Coronary artery (tissue), 2 donors: ENCODE results near the gene PTGES3.

Source experiments
- DNase-seq: peaks from one replicate; pipeline ENCODE4 v3.0.0-alpha.2; 2017; ENCODE audit warnings: low spot score
- H3K27ac ChIP-seq, 2 donors: fragments of 200-600 bp; sonication (generic); one replicate each; pipeline ENCODE4 v1.5.1; 2016 to 2019
- H3K4me3 ChIP-seq: fragments of 200-600 bp; sonication (generic); 2 replicates; pipeline ENCODE4 v1.5.1; 2016; ENCODE audit warnings: mild to moderate bottlenecking, moderate library complexity
- TF ChIP-seq, protein P1 (sequence below): fragments of 200-600 bp; sonication (generic); IDR thresholded peaks from one replicate; pipeline ENCODE4 v1.5.1; 2019; ENCODE audit warnings: antibody characterized with exemption

PTGES3 gene

DNA sequence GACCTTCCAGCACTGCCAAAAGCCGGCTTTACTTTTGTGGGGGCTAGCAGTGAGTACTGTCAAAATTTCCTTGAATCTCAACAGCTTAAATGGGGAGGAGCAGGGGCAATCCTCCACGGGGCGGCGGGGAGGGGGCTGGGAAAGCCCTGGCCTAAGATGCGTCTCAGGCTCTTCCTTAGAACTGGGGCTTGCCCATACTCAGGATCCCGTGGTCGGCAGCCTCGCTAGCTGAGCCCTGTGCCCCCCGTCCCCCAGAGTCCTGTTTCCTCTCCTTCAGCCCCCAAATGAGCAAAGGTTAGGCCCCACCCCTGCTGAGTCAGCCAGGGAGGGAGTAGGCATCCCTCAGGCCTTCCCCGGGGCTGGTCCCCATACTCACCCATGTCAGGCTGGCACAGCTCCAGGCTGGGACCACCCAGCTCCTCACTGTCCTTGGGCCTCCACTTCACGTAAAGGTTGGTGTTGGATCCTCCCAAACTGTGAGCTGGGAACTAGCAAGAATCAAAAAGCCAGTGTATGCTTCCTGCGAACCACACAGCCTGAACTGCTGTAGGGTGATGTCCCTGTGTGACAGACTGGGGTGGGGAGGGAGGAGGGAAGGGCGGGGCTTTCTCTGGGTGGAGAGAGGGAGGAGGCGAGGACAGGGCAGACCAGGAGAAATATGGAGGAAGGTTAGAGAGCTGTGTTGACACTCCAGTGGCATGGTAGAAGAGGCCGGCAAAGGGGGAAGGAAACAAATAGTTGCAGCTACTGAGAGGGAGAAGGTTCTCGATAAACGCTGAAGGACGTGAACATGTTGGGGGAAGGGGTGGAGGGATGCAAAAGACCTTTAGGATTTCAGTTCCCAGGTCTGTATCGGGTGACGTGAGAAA is 52.0 kb downstream of the PTGES3 start:
- H3K27ac ChIP-seq = peak overlapping the region; percentile 98
- TF ChIP-seq, protein P1, sequence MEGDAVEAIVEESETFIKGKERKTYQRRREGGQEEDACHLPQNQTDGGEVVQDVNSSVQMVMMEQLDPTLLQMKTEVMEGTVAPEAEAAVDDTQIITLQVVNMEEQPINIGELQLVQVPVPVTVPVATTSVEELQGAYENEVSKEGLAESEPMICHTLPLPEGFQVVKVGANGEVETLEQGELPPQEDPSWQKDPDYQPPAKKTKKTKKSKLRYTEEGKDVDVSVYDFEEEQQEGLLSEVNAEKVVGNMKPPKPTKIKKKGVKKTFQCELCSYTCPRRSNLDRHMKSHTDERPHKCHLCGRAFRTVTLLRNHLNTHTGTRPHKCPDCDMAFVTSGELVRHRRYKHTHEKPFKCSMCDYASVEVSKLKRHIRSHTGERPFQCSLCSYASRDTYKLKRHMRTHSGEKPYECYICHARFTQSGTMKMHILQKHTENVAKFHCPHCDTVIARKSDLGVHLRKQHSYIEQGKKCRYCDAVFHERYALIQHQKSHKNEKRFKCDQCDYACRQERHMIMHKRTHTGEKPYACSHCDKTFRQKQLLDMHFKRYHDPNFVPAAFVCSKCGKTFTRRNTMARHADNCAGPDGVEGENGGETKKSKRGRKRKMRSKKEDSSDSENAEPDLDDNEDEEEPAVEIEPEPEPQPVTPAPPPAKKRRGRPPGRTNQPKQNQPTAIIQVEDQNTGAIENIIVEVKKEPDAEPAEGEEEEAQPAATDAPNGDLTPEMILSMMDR = no peak
- peak; percentile 95 for DNase-seq
- H3K4me3 ChIP-seq = peak overlapping the region; percentile 96

DNA sequence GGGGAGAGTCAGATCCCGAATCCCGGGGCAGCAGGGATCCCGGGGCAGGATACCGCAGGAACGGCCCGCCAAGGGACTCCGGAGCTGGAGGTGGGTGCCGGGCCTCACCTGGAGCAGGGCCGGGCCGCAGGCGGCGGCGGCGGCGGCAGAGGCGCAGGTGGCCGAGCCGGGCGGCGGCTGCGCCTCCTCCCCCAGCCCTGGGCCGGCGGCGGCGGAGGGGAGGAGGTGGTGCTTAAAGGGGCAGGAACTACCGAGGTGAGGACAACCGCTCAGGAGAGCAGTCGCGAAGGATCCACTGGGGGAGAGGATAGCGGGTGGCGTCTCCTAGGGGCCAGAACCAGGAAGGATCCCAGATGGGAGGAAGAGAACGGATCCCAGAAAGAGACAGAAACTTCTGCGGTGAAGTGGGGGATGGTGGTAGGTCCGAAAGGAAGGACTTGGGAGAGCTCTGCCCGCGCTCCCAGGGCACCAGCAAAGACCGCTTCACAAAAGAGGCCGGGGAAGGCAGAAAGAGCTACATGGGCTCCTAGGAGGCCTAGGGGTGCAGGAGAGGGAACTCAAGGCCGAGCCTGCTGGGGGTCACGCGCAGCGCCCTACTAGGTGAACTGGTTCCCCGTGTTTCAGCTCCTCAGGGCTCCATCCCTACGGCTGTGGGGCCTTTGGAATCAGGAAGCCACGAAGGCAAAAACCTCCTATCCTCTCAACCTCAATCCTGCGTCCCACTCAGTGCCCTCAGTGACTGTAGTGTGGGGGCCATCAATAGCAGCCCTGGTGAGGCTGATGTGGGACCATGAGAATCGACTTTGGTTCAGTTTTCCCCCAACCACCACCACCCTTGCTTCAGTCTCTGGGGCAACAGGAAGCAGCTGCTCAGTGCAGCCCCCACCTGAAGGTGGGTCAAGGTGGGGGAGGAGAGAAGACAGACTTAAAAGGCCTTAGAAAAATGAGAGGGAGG is 53.0 kb downstream of the PTGES3 start:
- peak; percentile 82 for DNase-seq
- TF ChIP-seq, protein P1 = no peak
- Histone ChIP-seq H3K4me3 (peak overlapping the region; percentile 96), H3K27ac (peak overlapping the region; percentile 98)

DNA sequence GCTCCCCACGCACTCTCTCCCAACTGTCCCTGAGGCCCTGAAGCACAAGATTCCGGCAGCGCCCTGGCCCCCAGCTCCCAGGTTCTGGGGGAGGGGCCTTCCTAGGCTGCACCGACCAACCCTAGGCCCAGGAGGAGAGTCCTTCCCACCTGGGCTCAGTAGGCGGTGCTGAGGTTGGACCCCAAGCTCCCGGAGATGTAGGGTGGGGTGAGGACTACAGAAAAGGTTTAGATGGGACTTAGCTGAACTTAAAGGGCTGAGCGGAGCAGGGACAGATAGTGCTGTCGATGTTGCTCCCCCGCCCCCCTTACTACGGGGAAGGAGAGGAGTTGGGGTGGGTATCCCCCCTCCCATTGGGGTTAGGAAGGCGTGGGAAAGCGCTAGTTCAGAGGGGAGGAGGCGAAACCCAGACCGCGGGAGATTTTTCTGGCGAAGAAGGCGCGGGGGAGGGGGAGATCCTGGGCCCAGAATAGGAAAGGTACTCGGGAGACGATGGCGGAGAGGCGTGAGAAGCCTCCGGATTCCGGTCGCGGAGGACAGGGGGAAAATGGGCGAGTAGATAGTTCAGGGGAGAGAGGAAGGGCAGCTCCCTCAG is 53.7 kb downstream of the PTGES3 start:
- H3K4me3 ChIP-seq = peak overlapping the region; percentile 96
- peak overlapping the region; percentile 98 for H3K27ac ChIP-seq
- DNase-seq = no peak
- TF ChIP-seq, protein P1 = no peak

- DNase-seq = no peak
- H3K27ac ChIP-seq = peak overlapping the region; percentile 98
- H3K4me3 ChIP-seq = peak overlapping the region; percentile 96
- TF ChIP-seq, protein P1 = no peak
Measured at GRCh38 chr12:56633468-56634241, 54.4 kb downstream of the PTGES3 start.

DNA sequence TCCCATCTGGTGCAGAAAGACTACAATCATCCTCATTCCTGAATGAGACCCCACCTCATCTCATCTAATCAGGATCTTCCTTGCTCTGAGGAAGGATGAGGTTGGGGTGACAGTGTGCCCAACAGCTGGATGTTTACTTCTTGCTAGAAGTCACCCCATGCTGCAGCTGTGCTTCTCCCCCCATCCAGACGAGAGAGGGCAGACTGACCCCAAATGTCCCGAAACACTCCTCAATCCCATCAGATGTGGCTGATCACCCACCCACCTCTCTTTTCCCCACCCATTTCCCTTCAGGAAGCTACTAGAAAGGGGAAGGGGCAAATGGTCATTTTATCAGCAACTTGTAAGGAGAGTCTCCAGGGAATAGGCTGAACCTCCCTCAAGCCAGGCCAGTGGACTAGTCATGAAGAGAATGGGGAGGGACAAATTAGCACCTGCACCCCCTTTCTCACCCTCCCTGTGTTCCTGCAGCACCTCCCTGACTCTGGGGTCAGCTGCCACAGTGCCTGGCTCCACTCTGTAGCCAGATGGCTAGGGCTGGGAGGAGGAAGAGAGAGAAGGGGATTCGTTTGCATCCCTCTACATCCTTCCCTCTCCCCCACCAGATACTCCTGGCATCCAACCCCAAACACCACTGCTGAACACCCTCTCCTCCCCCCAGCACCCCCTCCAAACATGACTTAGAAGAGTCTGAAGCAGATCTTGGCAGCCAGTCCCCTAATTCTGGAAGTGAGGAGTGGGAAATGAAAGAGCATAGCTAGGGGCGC is 55.2 kb downstream of the PTGES3 start:
- TF ChIP-seq, protein P1 = no peak
- H3K4me3 ChIP-seq = peak overlapping the region; percentile 96
- no peak for DNase-seq
- peak overlapping the region; percentile 98 for H3K27ac ChIP-seq
